A549 treated with Hydrocortisone at 1 μM for 4 hours (cell line): ENCODE results near the gene MYO6. TPM values are rescaled to one million over a fixed set of nuclear protein-coding genes. Genes with fewer than 3 reads are reported as not detected.

ENCODE experiments used
- total RNA-seq: library from RNA; stranded (reverse); fragments of 200-300 nt; extraction: Qiagen RNA extraction; gene quantifications from 5 replicates; pipeline ENCODE4 v1.2.3, GENCODE V29; 2022

Gene MYO6
- total RNA-seq, result 5.6 to 9.3 TPM (median 7.2 TPM) in 5 replicates

GRCh38 chr6:75748743-75749538 lies at the start of gene MYO6:
Gene MYO6, plus strand, starts transcription at chr6:75749239. Its CDS starts 68,309 bp downstream, at chr6:75817548.

Other genes with a start within 250 kb of the MYO6 start
- 26.0 to 40.5 TPM (median 30.2 TPM) in 5 replicates for gene SENP6, start 147.4 kb upstream of the MYO6 start, total RNA-seq